CD4-positive, CD25-positive, alpha-beta regulatory T cell (primary cell): Measurements from ENCODE around the gene ATXN1. TPM values are rescaled to one million over a fixed set of nuclear protein-coding genes. Genes with fewer than 3 reads are reported as not detected.

ENCODE experiments used
- ATAC-seq, 2 donors: fragments of 150-1000 bp; cut with Tn5 transposase; one replicate each; pipeline ENCODE4 v1.10.0; 2021; ENCODE audit warnings: low read depth in 2 of 2, moderate number of reproducible peaks in 2 of 2, moderate library complexity in 1 of 2
- DNase-seq, 3 donors: peaks; one replicate each; pipeline versions ENCODE4 v3.0.0 to v3.0.0-alpha.2; 2012 to 2022; ENCODE audit warnings: mixed read lengths in 1 of 3
- H3K27ac ChIP-seq: one replicate; pipeline ENCODE4 v1.7.0; 2013; ENCODE audit warnings: mild to moderate bottlenecking, low read length; ENCODE audit not compliant: insufficient read depth, poor library complexity, severe bottlenecking
- H3K27me3 ChIP-seq: one replicate; pipeline ENCODE4 v1.7.0; 2013; ENCODE audit warnings: low read length; ENCODE audit not compliant: control insufficient read depth, insufficient read depth
- H3K36me3 ChIP-seq: one replicate; pipeline ENCODE4 v1.7.0; 2013; ENCODE audit warnings: mild to moderate bottlenecking, low read length, moderate library complexity; ENCODE audit not compliant: control insufficient read depth, insufficient read depth
- H3K4me1 ChIP-seq: 2 replicates; pipeline ENCODE4 v1.7.0; 2013; ENCODE audit warnings: mild to moderate bottlenecking, low read length; ENCODE audit not compliant: insufficient read depth, control insufficient read depth, poor library complexity, severe bottlenecking
- H3K4me3 ChIP-seq: one replicate; pipeline ENCODE4 v1.7.0; 2013; ENCODE audit warnings: low read depth, mild to moderate bottlenecking, low read length, moderate library complexity
- H3K9me3 ChIP-seq, 2 experiments: 1 replicate in 1 of 2; 2 replicates in 1 of 2; pipeline ENCODE4 v1.7.0; 2013; ENCODE audit warnings: low read length in 2 of 2, mild to moderate bottlenecking in 1 of 2, moderate library complexity in 1 of 2; ENCODE audit not compliant: control insufficient read depth in 2 of 2
- H3K27ac Mint-ChIP-seq, 3 donors: one replicate each; pipeline ENCODE4 v1.8.0; 2020 to 2022; ENCODE audit warnings: mild to moderate bottlenecking in 3 of 3, mixed read lengths in 3 of 3, moderate library complexity in 2 of 3
- H3K27me3 Mint-ChIP-seq: one replicate; pipeline ENCODE4 v1.8.0; 2022; ENCODE audit warnings: mild to moderate bottlenecking, mixed read lengths
- H3K36me3 Mint-ChIP-seq: one replicate; pipeline ENCODE4 v1.8.0; 2020; ENCODE audit warnings: mixed read lengths
- H3K4me1 Mint-ChIP-seq, 4 donors: one replicate each; pipeline ENCODE4 v1.8.0; 2020 to 2022; ENCODE audit warnings: mixed read lengths in 4 of 4, mild to moderate bottlenecking in 1 of 4
- H3K4me3 Mint-ChIP-seq, 4 donors: one replicate each; pipeline ENCODE4 v1.8.0; 2020 to 2022; ENCODE audit warnings: mild to moderate bottlenecking in 4 of 4, mixed read lengths in 4 of 4, moderate library complexity in 3 of 4
- H3K9me3 Mint-ChIP-seq, 7 donors: one replicate each; pipeline ENCODE4 v1.8.0; 2020 to 2022; ENCODE audit warnings: mixed read lengths in 7 of 7, mild to moderate bottlenecking in 3 of 7, moderate library complexity in 2 of 7
- polyA plus RNA-seq, 4 donors: library from polyadenylated mRNA; unstranded; fragments of 300-500 nt; fragmentation: Illumina TruSeq; gene quantifications; one replicate each; pipeline ENCODE4 v1.2.3, GENCODE V29; 2021
- total RNA-seq: library from RNA; stranded (reverse); gene quantifications from one replicate; pipeline ENCODE4 v1.2.3, GENCODE V29; 2022

The ATXN1 gene
- total and polyA plus RNA-seq, 5 donors from 2014 or later: 15.8 to 191 (median 19.2) TPM

- H3K36me3 ChIP-seq: peaks cover 25% of the 10 kb centered on the region
- DNase-seq (no peak), ATAC-seq (no peak)
- Mint-ChIP-seq H3K27ac (peak overlapping the region in 2 of 3 donors; percentile 70 to 91), H3K27me3 (no peaks in the 10 kb centered on the region), H3K36me3 (peaks cover 30% of the 10 kb centered on the region), H3K9me3 (no peaks in the 10 kb centered on the region), H3K4me1 (peaks cover 20 to 59% (median 40%) of the 10 kb centered on the region in 4 donors), H3K4me3 (peak overlapping the region in 1 of 4 donors; percentile 53)
- H3K9me3 ChIP-seq: no peaks in the 10 kb centered on the region
- no peak overlapping the region for H3K4me3 ChIP-seq
- peaks cover 44% of the 10 kb centered on the region for H3K4me1 ChIP-seq
- no peaks in the 10 kb centered on the region for H3K27me3 ChIP-seq
- H3K27ac ChIP-seq: no peak overlapping the region
These were observed 436.5 kb downstream of the ATXN1 start for GRCh38 chr6:16324606-16325225.

DNA sequence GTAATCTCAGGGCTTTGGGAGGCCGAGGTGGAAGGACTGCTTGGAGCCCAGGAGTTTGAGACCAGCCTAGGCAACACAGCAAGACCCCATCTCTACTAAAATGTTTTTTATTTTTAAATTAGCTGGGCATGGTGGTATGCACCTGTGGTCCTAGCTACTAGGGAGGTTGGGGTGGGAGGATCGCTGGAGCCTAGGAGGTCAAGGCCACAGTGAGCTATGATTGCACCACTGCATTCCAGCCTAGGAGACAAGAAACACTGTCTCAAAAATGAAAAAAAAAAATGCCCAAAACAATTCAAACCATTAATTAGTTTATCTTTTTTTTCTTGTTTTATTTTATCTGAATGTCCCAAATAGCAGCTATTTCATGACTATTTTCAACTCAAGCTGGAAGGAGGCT is 437.1 kb downstream of the ATXN1 start:
- Histone ChIP-seq H3K27ac (peak overlapping the region; percentile 77), H3K4me1 (peaks cover 49% of the 10 kb centered on the region), H3K27me3 (no peaks in the 10 kb centered on the region), H3K9me3 (no peaks in the 10 kb centered on the region), H3K4me3 (no peak overlapping the region), H3K36me3 (peaks cover 25% of the 10 kb centered on the region)
- H3K36me3 Mint-ChIP-seq: peaks cover 27% of the 10 kb centered on the region
- H3K27me3 Mint-ChIP-seq: no peaks in the 10 kb centered on the region
- peaks cover 20 to 65% (median 42%) of the 10 kb centered on the region in 4 donors for H3K4me1 Mint-ChIP-seq
- ATAC-seq (no peak), DNase-seq (no peak)
- H3K27ac Mint-ChIP-seq: peak overlapping the region in 2 of 3 donors; percentile 70 to 91
- no peak overlapping the region for H3K4me3 Mint-ChIP-seq
- no peaks in the 10 kb centered on the region for H3K9me3 Mint-ChIP-seq

- peaks cover 21% of the 10 kb centered on the region for H3K36me3 ChIP-seq
- ATAC-seq (peak; percentile 75), DNase-seq (peak; percentile 61 to 90 (median 81))
- H3K36me3 Mint-ChIP-seq: peaks cover 19% of the 10 kb centered on the region
- peaks cover 60% of the 10 kb centered on the region for H3K4me1 ChIP-seq
- H3K9me3 Mint-ChIP-seq: no peaks in the 10 kb centered on the region
- H3K27me3 ChIP-seq: no peaks in the 10 kb centered on the region
- peak overlapping the region; percentile 72 to 95 (median 91) for H3K27ac Mint-ChIP-seq
- H3K9me3 ChIP-seq: no peaks in the 10 kb centered on the region
- H3K4me3 ChIP-seq: peak overlapping the region; percentile 31
- H3K27ac ChIP-seq: peak overlapping the region; percentile 77
- no peaks in the 10 kb centered on the region for H3K27me3 Mint-ChIP-seq
- H3K4me3 Mint-ChIP-seq: peak overlapping the region; percentile 29 to 73 (median 61)
- peaks cover 23 to 78% (median 51%) of the 10 kb centered on the region in 4 donors for H3K4me1 Mint-ChIP-seq
These were observed 438.5 kb downstream of the ATXN1 start for GRCh38 chr6:16322666-16323312.

DNA sequence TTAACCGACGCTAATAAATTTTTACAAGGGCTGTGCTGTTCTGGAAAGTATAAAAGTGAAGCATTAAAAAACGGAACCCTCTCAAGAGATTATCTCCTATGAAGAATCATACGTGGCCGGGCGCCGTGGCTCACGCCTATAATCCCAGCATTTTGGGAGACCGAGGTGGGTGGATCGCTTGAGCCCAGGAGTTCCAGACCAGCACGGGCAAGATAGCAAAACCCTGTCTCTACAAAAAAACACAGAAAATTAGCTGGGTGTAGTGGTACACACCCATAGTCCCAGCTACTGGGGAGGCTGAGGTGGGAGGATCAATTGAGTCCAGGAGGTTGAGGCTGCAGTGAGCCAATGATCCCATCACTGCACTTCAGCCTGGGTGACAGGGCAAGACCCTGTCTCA is 439.4 kb downstream of the ATXN1 start:
- Mint-ChIP-seq H3K4me3 (peak overlapping the region in 1 of 4 donors; percentile 72), H3K27ac (peak overlapping the region in 2 of 3 donors; percentile 80 to 91), H3K4me1 (peaks cover 26 to 86% (median 57%) of the 10 kb centered on the region in 4 donors), H3K27me3 (no peaks in the 10 kb centered on the region), H3K9me3 (no peaks in the 10 kb centered on the region), H3K36me3 (peaks cover 19% of the 10 kb centered on the region)
- Histone ChIP-seq H3K4me1 (peaks cover 64% of the 10 kb centered on the region), H3K27me3 (no peaks in the 10 kb centered on the region), H3K9me3 (no peaks in the 10 kb centered on the region), H3K36me3 (peaks cover 17% of the 10 kb centered on the region), H3K4me3 (no peak overlapping the region), H3K27ac (peak overlapping the region; percentile 87)
- ATAC-seq: no peak
- DNase-seq: no peak

DNA sequence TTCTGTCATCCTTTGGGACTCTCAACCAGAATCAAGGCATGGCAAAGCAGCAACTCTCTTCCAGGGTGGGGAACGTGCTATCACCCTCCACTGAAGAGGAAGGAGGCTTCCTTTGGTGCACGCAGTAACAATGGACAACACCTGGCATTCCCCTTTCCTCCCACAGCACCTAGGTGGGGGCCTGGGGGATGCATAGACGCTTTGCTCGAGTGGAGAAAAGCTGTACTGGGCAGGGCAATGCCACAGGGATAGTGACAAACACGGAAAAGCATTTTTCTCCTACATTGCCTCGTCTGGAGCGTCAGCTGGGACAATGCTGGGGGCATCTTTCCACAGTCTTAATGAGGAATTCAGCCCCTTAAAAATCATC is 439.9 kb downstream of the ATXN1 start:
- H3K4me3 Mint-ChIP-seq: no peak overlapping the region
- peaks cover 14% of the 10 kb centered on the region for H3K36me3 ChIP-seq
- no peaks in the 10 kb centered on the region for H3K27me3 Mint-ChIP-seq
- peaks cover 64% of the 10 kb centered on the region for H3K4me1 ChIP-seq
- H3K4me1 Mint-ChIP-seq: peaks cover 26 to 87% (median 57%) of the 10 kb centered on the region in 4 donors
- H3K4me3 ChIP-seq: no peak overlapping the region
- H3K27ac ChIP-seq: peak overlapping the region; percentile 87
- H3K27me3 ChIP-seq: no peaks in the 10 kb centered on the region
- no peak for DNase-seq
- ATAC-seq: no peak
- no peaks in the 10 kb centered on the region for H3K9me3 Mint-ChIP-seq
- H3K27ac Mint-ChIP-seq: peak overlapping the region in 2 of 3 donors; percentile 91 to 96
- H3K36me3 Mint-ChIP-seq: peaks cover 14% of the 10 kb centered on the region
- no peaks in the 10 kb centered on the region for H3K9me3 ChIP-seq

DNA sequence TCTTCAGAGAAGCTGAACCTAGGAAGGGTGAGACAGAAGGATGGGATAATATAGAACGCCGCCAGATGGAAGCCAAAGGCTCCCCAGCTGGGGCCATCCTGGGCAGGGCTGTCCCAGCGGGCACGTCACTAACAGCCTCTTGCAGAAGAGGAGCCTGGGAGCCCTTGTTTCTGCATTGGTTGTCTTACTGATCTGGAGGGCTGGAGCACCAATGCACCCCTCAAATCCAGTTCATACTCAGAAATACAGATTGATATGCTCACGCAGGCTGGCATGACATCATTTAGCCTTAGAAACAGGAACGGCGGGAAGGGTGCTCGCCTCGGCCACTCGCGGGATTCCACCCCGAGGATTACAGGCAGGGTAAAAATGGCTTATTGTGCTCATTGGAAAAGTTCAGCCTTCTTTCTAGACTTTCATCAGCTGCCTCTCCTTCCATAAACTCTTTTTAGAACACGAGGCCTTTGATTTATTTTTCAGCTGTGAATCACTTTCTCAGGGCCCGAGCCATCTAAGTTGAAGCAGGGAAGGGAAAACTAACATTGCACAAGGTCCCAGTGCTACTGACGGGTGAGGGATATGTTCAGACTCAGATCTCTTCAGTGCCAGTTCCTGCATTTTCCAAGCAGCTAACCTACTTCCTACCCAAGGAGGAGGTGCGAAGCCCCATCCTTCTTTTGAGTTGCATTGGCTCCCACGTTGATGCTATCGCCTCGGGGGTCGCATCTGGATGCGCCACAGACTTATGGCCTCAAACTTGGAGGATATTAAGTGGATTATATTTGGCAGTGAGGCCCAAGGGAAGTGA is 440.5 kb downstream of the ATXN1 start:
- Histone ChIP-seq H3K36me3 (peaks cover 9% of the 10 kb centered on the region), H3K4me3 (peak overlapping the region; percentile 65), H3K4me1 (peaks cover 64% of the 10 kb centered on the region), H3K27ac (peak overlapping the region; percentile 87), H3K9me3 (no peaks in the 10 kb centered on the region), H3K27me3 (no peaks in the 10 kb centered on the region)
- peak overlapping the region; percentile 43 to 86 (median 69) for H3K4me3 Mint-ChIP-seq
- H3K36me3 Mint-ChIP-seq: peaks cover 8% of the 10 kb centered on the region
- H3K27me3 Mint-ChIP-seq: no peaks in the 10 kb centered on the region
- H3K27ac Mint-ChIP-seq: peak overlapping the region; percentile 91 to 99 (median 96)
- DNase-seq: no peak
- H3K4me1 Mint-ChIP-seq: peaks cover 23 to 84% (median 55%) of the 10 kb centered on the region in 4 donors
- no peaks in the 10 kb centered on the region for H3K9me3 Mint-ChIP-seq
- ATAC-seq: no peak

GRCh38 chr6:16319813-16320532 is 441.3 kb downstream of the ATXN1 start:
- Mint-ChIP-seq H3K27ac (peak overlapping the region; percentile 91 to 99 (median 96)), H3K4me3 (peak overlapping the region; percentile 43 to 86 (median 69)), H3K36me3 (peaks cover 11% of the 10 kb centered on the region), H3K9me3 (no peaks in the 10 kb centered on the region), H3K27me3 (no peaks in the 10 kb centered on the region), H3K4me1 (peaks cover 19 to 78% (median 55%) of the 10 kb centered on the region in 4 donors)
- H3K9me3 ChIP-seq: no peaks in the 10 kb centered on the region
- H3K27ac ChIP-seq: peak overlapping the region; percentile 87
- ATAC-seq: peak; percentile 74 to 81
- peaks cover 5% of the 10 kb centered on the region for H3K36me3 ChIP-seq
- no peaks in the 10 kb centered on the region for H3K27me3 ChIP-seq
- H3K4me3 ChIP-seq: peak overlapping the region; percentile 65
- H3K4me1 ChIP-seq: peaks cover 64% of the 10 kb centered on the region
- DNase-seq: peak; percentile 54 to 81 (median 75)
